HTERT RPE-1 (cell line): ENCODE results near the gene APLP2.
"Not testable (repeated sequence)": the region's sequence is repeated elsewhere in the genome, so short reads cannot be mapped to it uniquely, and the experiment has no call there.

Source experiments
- in situ Hi-C: fragments of 300-500 bp; cut with MboI; formaldehyde crosslinking; loops from 4 replicates; pipeline ENCODE4 v1.14.3; 2020; ENCODE audit warnings: low sequenced_read_pairs

APLP2 gene

DNA sequence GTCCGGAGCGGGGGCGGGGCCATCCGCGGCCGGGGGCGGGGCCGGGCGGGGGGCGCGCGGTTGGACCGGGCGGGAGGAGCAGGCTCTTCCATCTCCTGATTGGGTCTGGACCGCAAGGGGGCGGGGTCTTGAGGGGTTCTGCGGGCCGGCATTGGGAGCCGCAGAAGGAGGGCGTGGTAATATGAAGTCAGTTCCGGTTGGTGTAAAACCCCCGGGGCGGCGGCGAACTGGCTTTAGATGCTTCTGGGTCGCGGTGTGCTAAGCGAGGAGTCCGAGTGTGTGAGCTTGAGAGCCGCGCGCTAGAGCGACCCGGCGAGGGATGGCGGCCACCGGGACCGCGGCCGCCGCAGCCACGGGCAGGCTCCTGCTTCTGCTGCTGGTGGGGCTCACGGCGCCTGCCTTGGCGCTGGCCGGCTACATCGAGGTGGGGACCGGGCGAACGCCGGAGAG, at the start of gene APLP2:
Gene APLP2 (plus strand): TSS at position 236 of the 450 bp plus-strand sequence. CDS start 84 bp downstream, at position 320.
- in situ Hi-C loops = no loop called here

DNA sequence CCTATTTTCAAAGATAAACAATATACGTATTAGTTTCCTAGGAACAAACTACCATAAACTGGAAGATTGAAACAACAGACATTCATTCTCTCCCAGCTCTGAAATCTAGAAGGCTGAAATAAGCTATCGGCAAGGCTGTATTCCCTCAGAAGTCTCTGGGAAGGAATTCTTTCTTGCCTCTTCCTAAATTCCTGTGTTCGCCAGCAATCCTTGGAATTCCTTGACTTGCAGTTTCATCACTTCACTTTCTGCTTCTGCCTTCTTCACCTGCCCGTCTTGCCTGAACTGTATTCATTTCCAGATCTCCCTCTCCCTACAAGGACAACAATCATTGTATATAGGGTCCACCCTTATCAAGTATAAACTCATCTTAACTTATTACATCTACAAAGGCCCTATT, 49.4 kb upstream of the APLP2 start:
- in situ Hi-C loops = no loop called here

DNA sequence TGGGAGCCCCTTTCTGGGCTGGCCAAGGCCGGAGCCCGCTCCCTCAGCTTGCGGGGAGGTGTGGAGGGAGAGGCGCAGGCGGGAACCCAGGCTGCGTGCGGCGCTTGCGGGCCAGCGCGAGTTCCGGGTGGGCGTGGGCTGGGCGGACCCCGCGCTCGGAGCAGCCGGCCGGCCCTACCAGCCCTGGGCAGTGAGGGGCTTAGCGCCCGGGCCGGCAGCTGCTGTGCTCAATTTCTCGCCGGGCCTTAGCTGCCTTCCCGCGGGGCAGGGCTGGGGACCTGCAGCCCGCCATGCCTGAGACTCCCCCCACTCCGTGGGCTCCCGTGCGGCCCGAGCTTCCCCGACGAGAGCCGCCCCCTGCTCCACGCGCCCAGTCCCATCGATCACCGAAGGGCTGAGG, 48.1 kb upstream of the APLP2 start:
- in situ Hi-C loops = not testable (repeated sequence)

DNA sequence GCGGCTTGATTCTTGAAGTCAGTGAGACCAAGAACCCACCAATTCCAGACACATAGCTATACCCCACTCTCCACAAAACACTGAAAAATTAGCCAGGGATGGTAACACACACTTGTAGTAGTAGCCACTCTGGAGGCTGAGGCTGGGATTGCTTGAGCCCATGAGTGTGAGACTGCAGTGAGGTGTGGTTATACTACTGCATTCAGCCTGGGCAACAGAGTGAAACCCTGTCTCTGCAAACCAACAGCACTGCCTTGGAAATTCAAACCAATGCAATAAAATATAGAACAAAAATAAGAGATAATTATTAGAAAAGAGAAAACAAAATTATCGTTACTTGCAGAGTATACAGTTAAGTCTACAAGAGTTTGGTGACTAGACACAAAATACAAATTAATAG, 46.9 kb upstream of the APLP2 start:
- in situ Hi-C loops = no loop called here

DNA sequence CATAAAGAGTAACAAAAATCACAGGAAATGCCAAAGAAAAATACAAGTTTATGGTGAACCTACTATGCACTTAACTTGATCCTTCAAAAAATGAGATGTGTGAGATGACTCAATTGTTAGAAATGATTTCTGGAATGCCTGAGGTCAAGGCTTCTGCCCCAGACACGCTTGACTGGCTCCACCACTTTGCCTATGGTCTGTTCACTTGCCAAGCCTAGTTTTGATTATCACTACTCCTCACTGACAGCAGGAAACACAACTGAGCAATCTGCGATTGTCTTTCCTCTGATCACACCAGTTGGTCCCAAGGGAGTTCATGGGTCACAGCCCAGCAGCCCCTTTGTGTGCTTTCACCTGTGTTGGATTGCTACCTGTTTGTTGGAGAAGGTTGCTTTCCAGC, 46.5 kb upstream of the APLP2 start:
- in situ Hi-C loops = no loop called here

DNA sequence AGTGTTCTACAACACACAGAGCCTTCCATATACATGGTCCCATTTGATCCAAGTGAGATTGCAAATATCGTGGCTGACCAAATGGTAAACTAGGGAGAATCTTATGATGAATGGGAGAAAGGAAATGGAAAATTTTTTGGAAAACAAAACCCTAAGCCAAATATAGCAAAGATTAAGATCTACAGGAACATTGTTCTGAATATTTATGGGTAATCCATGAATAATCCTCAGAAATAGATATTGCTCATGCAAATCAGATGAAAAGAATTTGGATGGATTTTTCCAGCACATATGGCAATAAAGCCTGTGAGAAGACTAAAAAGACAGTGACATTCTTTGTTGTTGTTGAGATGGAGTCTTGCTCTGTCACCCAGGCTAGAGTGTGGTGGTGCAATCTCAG, 45.3 kb upstream of the APLP2 start:
- in situ Hi-C loops = no loop called here

DNA sequence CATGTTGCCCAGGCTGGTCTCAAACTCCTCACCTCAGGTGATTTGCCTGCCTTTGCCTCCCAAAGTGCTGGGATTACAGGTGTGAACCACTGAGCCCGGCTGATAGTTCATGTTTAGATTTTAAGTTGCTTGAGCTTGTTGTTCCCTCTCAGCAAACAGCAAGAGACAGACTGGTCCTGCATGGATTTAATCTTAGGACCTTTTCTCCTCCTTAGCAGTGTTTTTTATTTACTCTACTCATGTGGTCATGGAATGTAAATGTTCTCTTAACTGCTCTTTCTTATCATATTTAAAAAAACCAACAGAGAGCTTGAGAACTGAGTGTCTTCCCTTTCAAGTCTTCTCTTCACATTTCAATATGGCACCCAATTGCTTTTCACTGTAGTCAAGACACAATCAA, 44.3 kb upstream of the APLP2 start:
- in situ Hi-C loops = no loop called here

DNA sequence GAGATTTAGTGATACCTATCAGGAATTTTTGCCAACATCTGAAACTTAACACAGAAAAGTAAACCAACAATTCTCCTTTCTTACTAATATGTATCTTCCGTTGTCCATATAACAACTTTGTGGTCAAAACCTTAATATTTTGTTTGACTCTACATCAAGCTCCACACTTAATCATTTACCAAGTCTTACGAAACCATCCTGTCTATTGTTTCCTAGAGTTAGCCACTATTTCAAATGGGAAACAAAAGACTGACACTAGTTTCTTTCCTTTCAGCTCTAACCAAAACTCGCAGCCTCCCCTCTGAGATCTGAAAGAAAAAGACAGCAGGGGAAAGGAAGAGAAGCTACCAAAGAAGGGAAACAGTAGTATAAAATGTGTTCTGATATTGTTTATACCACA, 40.6 kb upstream of the APLP2 start:
- in situ Hi-C loops = no loop called here

DNA sequence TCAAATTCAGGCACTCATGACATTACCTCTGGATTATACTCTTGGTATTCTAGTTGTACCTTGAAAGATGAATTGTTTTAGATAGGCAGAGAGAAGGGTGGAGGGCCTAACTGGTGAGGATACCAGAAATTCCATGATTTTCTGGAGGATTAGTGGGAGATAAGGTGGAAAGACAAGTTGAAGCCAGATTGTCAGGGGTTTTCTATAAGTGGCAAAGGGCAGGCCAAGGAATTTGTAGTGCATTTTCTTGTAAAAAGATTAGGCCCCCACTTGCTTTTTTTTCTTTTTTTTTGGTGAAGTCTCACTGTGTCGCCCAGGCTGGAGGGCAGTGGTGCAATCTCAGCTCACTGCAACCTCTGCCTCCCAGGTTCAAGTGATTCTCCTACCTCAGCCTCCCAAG, 38.6 kb upstream of the APLP2 start:
- in situ Hi-C loops = no loop called here

DNA sequence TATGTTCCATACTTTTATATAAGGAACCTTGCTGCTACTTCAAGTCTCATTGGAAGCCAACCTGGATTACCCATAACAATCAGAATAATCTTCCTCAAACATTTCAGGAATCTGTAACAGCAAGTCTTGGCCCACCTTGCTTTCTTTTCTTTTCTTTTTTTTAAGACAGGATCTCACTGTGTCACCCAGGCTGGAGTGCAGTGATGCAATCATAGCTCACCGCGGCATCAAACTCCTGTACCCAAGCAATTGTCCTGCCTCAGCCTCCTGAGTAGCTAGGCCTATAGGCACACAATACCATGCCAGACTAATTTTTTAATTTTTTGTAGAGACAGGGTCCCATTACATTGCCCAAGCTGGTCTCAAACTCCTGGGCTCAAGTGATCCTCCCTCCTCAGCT, 37.7 kb upstream of the APLP2 start:
- in situ Hi-C loops = no loop called here

DNA sequence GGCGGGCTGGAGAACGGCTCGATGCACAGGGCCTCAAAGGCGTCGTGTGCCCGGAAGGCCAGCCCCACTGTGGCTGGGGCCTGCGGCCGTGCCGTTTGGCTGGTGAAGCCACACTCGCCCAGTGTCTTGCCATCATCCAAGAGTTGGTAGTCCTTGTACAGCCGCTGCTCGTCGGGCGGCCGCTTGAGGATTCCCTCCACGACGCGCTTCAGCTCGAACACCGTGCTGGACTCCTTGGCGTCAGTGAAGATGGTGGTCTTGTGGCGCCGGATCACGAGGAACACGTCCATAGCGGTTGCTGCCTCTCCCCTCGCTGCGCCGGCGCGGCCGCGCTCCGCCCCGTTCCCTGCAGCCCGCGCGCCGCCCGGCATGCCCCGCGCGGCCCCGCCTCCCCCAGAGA, 36.8 kb upstream of the APLP2 start:
- in situ Hi-C loops = no loop called here

DNA sequence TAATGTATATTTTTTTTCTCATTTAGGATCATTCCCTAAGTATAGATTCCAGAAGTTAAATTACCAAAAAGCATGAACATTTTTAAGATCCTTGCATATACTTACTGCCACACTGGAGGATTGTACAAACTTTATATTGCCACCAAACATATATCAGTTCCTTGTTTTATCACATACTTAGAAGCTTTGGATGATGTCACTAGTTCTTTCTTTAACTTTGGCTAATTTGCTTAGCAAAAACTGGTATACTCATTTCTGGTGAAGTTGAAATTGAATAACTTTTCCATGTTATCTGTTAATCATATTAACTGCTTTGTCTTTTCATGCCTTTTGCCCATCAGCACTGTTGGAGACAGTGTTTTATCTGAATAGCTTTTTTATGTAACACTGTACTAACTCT, 35.5 kb upstream of the APLP2 start:
- in situ Hi-C loops = no loop called here

DNA sequence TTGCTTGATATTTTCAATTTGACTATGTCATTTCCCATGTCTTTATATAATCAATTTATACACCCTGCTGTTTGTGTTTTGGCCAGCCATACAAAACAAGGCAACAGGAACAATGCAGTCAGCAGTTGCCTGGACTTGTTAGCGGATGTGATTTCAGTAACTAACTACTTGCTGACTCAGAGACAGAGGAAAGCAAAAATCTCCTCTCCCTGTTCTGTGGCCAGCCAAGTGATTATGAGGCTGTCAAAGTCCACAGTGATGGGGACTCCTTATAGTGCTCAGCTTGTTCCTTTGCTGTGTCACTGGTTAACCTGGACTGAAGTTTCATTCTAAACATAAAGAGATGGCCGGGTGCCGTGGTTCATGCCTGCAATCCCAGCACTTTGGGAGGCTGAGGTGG, 32.6 kb upstream of the APLP2 start:
- in situ Hi-C loops = no loop called here

DNA sequence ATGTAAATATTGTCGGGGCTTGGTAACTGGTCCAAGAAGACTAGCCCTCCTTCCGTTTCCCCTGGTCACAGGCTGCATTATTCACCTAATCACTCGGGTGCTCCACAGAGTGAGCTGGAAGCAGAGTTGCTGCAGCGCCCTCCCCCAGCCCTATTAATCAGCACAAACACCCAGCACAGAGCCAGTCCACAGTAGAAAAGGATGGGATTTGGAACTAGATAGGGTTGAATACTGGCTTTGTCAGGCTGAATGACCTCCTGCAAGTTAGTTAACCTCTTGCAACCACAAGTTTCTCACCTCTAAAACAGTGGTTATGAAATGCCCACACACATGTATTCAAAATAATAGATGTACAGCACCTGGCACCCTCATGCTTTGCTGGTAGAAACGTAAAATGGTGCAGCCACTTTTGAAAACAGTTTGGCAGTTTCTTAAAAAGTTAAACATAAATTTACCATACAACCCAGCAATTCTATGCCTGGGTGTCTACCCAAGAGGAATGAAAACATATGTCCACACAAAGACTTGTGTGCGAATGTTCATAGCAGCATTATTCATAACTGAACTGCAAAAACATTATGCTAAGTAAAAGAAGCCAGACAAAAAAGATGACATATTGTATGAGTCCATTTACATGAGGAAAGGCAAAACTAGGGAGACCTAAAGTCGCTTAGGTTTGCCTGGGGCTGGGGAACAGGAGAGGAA, 31.7 kb upstream of the APLP2 start:
- in situ Hi-C loops = no loop called here

DNA sequence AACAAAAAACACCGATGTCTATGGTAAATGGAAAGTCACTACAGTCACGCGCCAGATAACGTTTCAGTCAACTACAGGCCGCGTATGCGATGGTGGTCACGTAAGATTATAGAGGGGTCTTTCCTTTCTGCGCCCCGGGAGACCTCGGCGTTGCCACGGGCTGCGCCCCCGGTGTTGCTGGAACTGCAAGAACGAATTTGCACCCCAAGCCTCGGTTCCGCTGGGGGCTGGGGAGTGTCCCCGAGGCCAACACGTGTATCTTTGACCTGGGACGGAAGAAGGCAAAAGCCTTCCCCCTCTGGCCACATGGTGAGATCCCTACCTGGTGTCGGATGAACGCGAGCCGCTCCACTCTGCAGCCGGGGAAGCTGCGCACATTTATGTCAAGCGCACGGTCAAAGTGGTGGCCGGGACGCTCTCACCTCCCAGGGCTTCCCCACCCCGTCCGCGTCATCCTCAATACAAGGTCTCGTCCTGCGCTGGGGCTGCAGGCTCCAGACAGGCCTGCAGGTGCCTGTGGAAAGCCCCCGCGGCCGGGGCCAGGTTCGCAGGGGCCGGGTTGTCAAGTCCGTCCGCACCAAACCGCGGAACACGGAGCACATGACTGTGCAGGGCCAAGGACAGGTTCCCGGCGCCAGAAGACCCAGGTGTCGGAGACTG, 29.3 kb upstream of the APLP2 start:
- in situ Hi-C loops = no loop called here

DNA sequence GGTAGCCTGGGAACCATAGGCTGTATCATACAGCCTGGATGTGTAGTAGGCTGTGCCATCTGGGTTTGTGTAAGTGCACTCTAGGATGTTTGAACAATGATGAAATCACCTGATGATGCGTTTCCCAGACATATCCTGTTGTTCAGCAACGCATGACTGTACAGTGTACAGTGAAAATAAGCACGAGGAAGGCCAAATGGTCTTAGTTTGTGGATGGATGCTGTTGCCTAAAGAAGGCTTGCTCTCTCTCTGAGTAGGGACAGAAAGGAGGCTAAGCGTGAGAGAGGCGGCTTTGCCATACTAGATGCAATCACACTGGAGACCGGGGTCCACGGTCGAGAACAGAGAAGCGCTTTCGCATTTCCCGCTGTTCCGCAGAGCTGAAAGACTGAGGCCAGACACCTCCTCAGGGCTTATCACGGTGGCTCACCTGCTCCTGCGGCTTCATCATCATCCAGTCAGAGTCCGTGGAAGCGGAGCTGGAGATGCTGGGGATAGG, 27.6 kb upstream of the APLP2 start:
- in situ Hi-C loops = no loop called here

DNA sequence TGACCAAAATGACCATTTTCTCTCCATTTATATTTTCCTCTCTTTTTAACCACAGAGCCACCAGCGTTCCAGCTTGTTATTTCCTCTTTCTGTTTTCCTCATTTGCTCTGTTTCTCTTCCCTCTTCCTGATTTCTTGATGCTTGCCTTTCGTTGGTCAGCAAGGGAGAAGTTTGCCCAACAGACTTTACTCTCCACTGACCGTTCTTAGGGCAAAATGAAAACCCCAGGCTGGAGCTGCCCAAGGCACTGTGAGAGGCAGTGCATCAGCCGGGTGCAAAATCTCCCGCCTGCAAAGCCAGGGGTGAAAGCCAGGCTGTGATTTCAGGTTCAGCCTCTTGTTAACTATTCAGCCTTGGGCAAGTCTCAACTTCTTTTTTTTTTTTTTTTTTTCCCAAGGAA, 26.1 kb upstream of the APLP2 start:
- in situ Hi-C loops = no loop called here

DNA sequence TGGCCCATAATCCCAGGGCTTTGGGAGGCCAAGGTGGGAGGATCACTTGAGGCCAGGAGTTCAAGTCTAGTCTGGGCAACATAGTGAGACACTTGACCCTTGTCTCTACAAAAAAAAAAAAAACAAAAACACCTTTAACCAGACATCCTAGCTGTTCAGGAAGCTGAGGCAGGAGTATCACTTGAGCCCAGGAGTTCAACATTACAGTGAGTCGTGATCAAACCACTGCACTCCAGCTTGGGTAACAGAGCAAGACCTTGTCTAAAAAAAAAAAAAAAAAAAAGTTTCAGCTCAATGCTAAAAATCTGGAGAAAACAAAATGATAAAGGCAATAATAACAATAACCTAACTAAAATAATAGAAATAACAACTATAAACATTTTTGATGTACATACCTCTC, 22.6 kb upstream of the APLP2 start:
- in situ Hi-C loops = no loop called here

DNA sequence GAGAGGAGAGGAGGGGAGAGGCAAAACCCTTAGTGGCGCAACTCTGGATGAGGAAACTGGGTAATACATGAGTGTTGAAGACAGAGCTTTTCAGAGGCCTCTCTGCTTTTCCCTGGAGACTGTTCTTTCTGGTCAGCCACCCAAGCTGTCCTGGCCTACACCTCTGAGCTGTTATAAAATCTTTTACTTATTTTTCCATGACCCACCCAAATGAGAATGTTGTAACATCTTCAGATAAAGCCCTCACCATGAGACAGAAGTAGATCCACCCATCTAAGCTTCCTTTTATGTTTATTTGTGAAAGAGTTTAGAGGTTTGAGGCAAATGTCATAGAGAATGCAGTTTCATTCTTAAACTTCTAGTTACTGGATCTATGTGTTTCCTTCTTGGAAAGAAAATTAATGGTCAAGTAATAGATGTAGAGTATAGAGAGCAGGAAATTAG, 20.3 kb upstream of the APLP2 start:
- in situ Hi-C loops = no loop called here

DNA sequence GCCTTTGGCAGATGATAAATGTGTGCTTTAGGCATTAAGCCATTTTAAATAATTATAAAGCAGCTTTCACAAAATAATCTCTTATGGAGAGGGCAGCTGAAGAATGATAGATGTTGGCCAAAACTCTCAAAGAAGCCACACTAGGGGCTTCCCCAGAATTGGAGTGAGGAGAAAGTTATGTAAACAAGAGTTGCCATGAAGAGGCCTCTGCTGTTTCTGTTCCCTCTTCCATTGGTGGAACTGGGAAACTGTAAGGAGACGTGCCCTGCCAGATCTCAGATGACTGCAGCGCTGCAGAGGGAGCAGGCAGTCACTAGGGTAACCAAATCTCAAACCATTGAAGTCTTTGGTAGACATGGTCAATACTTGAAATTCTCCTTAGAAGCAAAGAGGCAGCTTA, 19.4 kb upstream of the APLP2 start:
- in situ Hi-C loops = no loop called here

DNA sequence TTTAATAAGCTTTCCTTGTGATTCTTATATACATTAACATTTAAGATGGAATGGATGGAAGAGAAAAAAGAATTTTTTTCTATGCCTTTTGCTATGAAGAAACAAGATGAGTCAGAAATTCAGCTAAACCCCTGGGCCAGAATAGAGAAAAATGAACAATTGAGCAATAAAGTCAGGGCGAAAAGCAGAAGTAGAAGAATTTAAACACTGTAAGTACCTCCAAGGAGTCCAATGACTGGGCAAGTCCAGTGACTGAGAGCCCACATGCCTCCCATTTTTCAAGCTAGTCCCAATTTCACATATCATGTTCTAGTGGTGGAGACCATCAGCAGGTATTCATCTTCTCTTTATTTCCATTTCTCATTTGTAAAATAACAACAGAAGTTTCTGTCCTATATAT, 18.6 kb upstream of the APLP2 start:
- in situ Hi-C loops = no loop called here

DNA sequence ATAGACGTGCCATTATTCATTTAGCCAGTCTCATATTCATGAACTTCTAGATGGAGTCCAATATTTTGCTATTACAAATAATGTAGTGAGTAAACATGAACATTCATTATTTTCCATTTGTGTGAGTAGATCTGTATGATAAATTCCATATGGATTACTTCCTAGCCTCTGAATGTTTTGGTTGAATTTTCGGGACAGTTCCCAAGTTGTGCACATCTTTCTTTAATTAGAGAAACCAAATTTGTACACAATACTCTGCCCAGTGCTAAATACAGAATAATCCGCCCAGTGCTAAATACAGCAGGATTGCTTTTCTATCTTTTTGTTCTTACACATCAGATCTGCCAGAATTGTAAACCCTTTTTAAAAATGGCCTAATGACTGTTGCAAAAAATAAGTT, 17.1 kb upstream of the APLP2 start:
- in situ Hi-C loops = no loop called here

DNA sequence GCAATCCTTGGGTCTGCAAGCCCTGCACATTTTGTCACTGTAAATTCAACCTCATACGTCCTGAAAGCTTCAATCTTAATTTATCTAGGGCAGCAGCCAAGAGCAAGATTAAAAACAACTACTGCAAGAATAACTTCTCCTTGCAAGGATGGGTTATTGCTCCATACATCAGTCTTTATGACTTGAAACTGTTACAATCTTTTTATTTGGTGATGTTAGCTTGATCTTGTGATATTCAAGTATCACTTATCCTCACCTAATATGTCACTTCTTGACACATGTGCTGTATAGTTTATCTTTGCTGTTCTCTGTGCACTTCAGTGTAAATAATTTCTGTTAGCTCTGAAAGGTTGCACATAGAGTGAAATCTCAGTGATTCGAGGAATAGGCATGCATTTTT, 14.7 kb upstream of the APLP2 start:
- in situ Hi-C loops = no loop called here
